Measurements from ENCODE around the gene PALB2. TPM values are rescaled to one million over a fixed set of nuclear protein-coding genes. Genes with fewer than 3 reads are reported as not detected.

PALB2 gene
- total and polyA plus RNA-seq, 2 of the 8 experiments (the other 6 are each of a cell fraction or from before 2014, with no cell fraction given), result 12.5 to 33.1 TPM

- no peak overlapping the region for H2BK20ac ChIP-seq (ENCODE audit: low read length)
- TF ChIP-seq CHD1 (IDR thresholded peaks at IDR 0.05; ENCODE audit: low read depth, low read length), result no peak
- no peak for TF ChIP-seq CTBP2 (IDR thresholded peaks at IDR 0.05; ENCODE audit: borderline replicate concordance, insufficient read depth, insufficient read length, low read length)
- no peak overlapping the region for H2AFZ ChIP-seq (ENCODE audit: low read length)
- ChIA-PET POLR2A (ENCODE audit: partially characterized antibody) (interaction anchor here (0.7 to 4.5 kb wide), 4 partner anchors 8 to 28 kb away, joined by 3 to 23 read pairs (median 6); partner anchors contain the start of gene PLK1), CTCF (ENCODE audit: partially characterized antibody) (interaction anchor here (2.3 kb wide), 1 partner anchor 11 kb away, joined by 20 read pairs; the partner anchor contains the start of gene PLK1)
- H2BK15ac ChIP-seq (ENCODE audit: low read length), result no peak overlapping the region
- no peak overlapping the region for H4K8ac ChIP-seq (ENCODE audit: extremely low read depth, insufficient read depth, low read length)
- H3K27me3 ChIP-seq (replicated peaks in 1 of 4; ENCODE audit: control insufficient read depth in 3 of 4, extremely low read depth in 1 of 4, insufficient read depth in 3 of 4, low read length in 3 of 4), result no peaks in the 10 kb centered on the region
- H3K23me2 ChIP-seq (ENCODE audit: low read depth, low read length), result no peaks in the 10 kb centered on the region
- no peak overlapping the region for H3K18ac ChIP-seq (ENCODE audit: extremely low read depth, low read length)
- peaks cover 2 to 3% of the 10 kb centered on the region in 2 experiments for H4K20me1 ChIP-seq (replicated peaks in 1 of 2; ENCODE audit: control insufficient read depth in 1 of 2, insufficient read depth in 2 of 2, low read length in 2 of 2)
- no peak overlapping the region for H3K27ac ChIP-seq (ENCODE audit: low read depth, low read length)
- no peak overlapping the region for H2BK12ac ChIP-seq (ENCODE audit: low read depth, low read length)
- H4K91ac ChIP-seq (replicated peaks; ENCODE audit: insufficient read length, low read length), result no peak overlapping the region
- H3K36me3 ChIP-seq (ENCODE audit: control insufficient read depth in 2 of 4, insufficient read depth in 4 of 4, low read length in 3 of 4), result peaks cover 15 to 70% (median 50%) of the 10 kb centered on the region in 4 experiments
- H3K79me1 ChIP-seq (ENCODE audit: low read depth, low read length), result no peaks in the 10 kb centered on the region
- no peak overlapping the region for H3K56ac ChIP-seq (replicated peaks; ENCODE audit: insufficient read length, low read depth, low read length)
- no peak for FAIRE-seq
- no peak overlapping the region for H4K5ac ChIP-seq (ENCODE audit: insufficient read length, low read depth, low read length)
- no peak overlapping the region for H2AK5ac ChIP-seq (ENCODE audit: low read depth, low read length)
- H3K4me3 ChIP-seq (ENCODE audit: extremely low read depth in 1 of 4, insufficient read depth in 2 of 4, low read depth in 3 of 4, low read length in 4 of 4), result no peak overlapping the region
- H3K4ac ChIP-seq (replicated peaks; ENCODE audit: insufficient read length, low read depth, low read length), result no peak overlapping the region
- H2BK120ac ChIP-seq (replicated peaks; ENCODE audit: low read depth, low read length), result no peak overlapping the region
- no peak for DNase-seq (ENCODE audit: low read depth in 1 of 2, low spot score in 2 of 2)
- no peak overlapping the region for H3K4me2 ChIP-seq (ENCODE audit: insufficient read depth in 1 of 2, low read depth in 2 of 2, low read length in 2 of 2)
- H3K14ac ChIP-seq (ENCODE audit: insufficient read length), result no peak overlapping the region
- 88% methylated on average over 7 of the region's 7 CpGs; no CpG with 5 or more reads in 1 of the 2 experiments for WGBS, 2 experiments (ENCODE audit: extremely low coverage in 1 of 2, insufficient coverage in 1 of 2, insufficient read length in 1 of 2, insufficient replicate concordance in 2 of 2, low coverage in 1 of 2, low lambda C conversion rate in 2 of 2, missing lambda C conversion rate in 1 of 2)
- no peaks in the 10 kb centered on the region for H3K79me2 ChIP-seq (ENCODE audit: control insufficient read depth in 1 of 2, insufficient read depth in 2 of 2, low read length in 2 of 2)
- H3K9me3 ChIP-seq (ENCODE audit: insufficient read depth in 2 of 2, low read depth in 1 of 2, low read length in 1 of 2), result no peaks in the 10 kb centered on the region
- H3K23ac ChIP-seq (ENCODE audit: insufficient read length), result no peak overlapping the region
- no peak overlapping the region for H3K9ac ChIP-seq (replicated peaks in 1 of 4; ENCODE audit: extremely low read depth in 1 of 4, low read depth in 3 of 4, low read length in 3 of 4)
- H3K4me1 ChIP-seq (replicated peaks in 1 of 4; ENCODE audit: control insufficient read depth in 3 of 4, insufficient read depth in 4 of 4, low read length in 3 of 4), result no peaks in the 10 kb centered on the region
- no peak overlapping the region for H2BK5ac ChIP-seq (ENCODE audit: low read depth, low read length)
Observed at GRCh38 chr16:23666571-23667354, 25.7 kb upstream of the PALB2 start.

All from H1 (cell line).